ENCODE results near the gene PHLDB3. TPM values are rescaled to one million over a fixed set of nuclear protein-coding genes. Genes with fewer than 3 reads are reported as not detected.

The PHLDB3 gene
- total RNA-seq, 2 donors from 2014 or later = 7.7 to 13.5 TPM

DNA sequence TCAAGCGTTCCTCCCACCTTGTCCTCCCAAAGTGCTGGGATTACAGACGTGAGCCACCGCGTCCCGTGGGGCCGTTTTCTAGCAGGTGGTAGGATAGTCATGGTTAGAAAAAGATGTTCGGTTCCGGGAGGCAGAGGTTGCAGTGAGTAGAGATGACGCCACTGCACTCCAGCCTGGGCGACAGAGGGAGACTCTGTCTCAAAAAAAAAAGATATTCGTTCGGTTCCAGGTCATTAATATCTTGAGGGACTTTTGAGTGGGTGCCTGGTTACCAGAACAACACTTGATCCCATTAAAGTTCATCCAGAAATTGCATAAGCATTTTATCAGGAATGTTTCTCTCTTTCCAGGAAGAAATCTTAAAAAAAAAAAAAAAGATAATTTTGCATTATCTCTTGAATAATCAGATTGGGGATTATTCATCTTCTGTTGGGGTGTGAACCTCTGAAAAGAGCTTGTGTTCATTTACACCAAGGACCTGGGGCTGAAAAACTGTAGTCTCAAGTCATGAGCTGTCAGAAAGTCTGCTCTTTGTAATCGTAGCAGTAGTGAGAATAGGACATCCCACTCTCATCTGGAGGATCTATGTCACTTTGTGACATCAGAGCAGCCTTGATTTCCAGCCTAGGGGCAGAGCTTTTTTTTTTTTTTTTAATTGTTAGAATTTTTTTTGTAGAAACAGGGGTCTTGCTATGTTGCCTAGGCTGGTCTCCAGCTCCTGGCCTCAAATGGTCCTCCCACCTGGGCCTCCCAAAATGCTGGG is 23.5 kb upstream of the PHLDB3 start:
- 67 to 72% methylated on average over 13 of the region's 13 CpGs for WGBS, 2 experiments (ENCODE audit: insufficient coverage in 1 of 2, insufficient read length in 1 of 2)
- DNase-seq = no peak

DNA sequence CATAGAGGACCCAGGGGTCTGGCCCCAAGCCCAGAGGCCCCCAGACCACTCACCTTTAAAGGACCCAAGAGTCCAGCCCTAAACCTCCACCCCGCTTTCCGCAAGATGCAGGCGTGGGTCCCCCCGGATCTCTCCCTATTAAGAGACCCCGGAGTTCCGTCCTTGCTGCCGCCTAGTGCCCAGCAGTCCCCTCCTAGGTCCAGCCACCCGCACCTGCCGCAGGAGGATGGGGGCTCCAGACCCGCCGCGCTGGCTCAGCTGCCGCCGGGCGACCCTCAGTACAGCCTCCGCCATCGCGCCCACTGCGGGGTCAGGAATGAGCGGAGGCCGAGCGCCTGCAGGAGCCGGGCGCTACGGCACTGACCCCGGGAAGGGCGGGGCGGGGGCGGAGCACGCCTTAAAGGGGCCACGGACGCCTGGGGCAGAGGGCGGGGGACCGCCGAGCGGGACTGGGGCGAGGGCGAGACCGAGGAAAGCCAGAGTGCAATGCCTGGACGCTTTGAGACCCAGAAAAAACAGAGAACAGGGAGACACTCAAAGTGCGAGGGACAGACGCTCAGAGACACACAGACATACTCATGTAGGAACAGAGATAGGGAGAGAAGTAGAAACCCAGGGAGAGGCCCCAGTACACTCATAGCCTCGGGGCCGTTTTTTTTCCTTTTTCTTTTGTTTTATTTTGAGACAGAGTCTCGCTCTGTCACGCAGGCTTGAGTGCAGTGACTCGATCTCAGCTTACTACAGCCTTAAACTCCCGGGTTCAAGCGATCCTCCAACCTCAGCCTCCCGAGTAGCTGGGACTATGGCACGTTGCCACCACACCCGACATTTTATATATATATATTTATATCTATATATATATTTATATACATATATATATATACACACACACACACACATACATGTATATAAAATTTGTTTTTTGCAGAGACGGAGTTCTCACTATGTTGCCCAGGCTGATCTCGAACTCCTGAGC is 22.6 kb upstream of the PHLDB3 start, which contains the start of gene ETHE1:
TSS of gene ETHE1 (minus strand) at position 318 of the 976 bp plus-strand sequence. CDS start at position 294, 24 bp downstream.
- Mint-ChIP-seq H3K4me3 (peak within 1 kb of the TSS; percentile 79), H3K4me1 (peaks cover 13% of the 10 kb centered on the region), H3K36me3 (ENCODE audit: low read depth) (no peaks in the 10 kb centered on the region), H3K27ac (no peak within 1 kb of the TSS), H3K27me3 (ENCODE audit: insufficient read depth) (peaks cover 38% of the 10 kb centered on the region), H3K9me3 (no peaks in the 10 kb centered on the region)
- Histone ChIP-seq H3K4me3 (ENCODE audit: low read length) (peak within 1 kb of the TSS; percentile 91), H3K27ac (ENCODE audit: low read depth, low read length) (no peak within 1 kb of the TSS), H3K4me1 (ENCODE audit: control insufficient read depth, insufficient read depth, low read length) (no peaks in the 10 kb centered on the region), H3K27me3 (ENCODE audit: control insufficient read depth, insufficient read depth, low read length, poor library complexity, severe bottlenecking) (no peaks in the 10 kb centered on the region), H3K9me3 (ENCODE audit: control insufficient read depth, low read length) (no peaks in the 10 kb centered on the region), H3K36me3 (ENCODE audit: control insufficient read depth, insufficient read depth, low read length) (no peaks in the 10 kb centered on the region), H3K9ac (ENCODE audit: extremely low read depth, low read length, poor library complexity, severe bottlenecking) (peak within 1 kb of the TSS; percentile 51)
- DNase-seq = peak; percentile 93
- WGBS, 2 experiments (ENCODE audit: insufficient coverage in 1 of 2, insufficient read length in 1 of 2) = 6 to 8% methylated on average over 28 to 52 of the region's 54 CpGs
- TF ChIP-seq, protein P1, sequence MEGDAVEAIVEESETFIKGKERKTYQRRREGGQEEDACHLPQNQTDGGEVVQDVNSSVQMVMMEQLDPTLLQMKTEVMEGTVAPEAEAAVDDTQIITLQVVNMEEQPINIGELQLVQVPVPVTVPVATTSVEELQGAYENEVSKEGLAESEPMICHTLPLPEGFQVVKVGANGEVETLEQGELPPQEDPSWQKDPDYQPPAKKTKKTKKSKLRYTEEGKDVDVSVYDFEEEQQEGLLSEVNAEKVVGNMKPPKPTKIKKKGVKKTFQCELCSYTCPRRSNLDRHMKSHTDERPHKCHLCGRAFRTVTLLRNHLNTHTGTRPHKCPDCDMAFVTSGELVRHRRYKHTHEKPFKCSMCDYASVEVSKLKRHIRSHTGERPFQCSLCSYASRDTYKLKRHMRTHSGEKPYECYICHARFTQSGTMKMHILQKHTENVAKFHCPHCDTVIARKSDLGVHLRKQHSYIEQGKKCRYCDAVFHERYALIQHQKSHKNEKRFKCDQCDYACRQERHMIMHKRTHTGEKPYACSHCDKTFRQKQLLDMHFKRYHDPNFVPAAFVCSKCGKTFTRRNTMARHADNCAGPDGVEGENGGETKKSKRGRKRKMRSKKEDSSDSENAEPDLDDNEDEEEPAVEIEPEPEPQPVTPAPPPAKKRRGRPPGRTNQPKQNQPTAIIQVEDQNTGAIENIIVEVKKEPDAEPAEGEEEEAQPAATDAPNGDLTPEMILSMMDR (conservative IDR thresholded peaks at IDR 0.05) = peak; percentile 29

More for the DNA sequence above, 23.5 kb upstream of the PHLDB3 start:
- no peak overlapping the region for H3K9ac ChIP-seq (ENCODE audit: extremely low read depth, low read length, poor library complexity, severe bottlenecking)
- H3K27me3 ChIP-seq (ENCODE audit: control insufficient read depth, insufficient read depth, low read length, poor library complexity, severe bottlenecking) = no peaks in the 10 kb centered on the region
- Mint-ChIP-seq H3K4me3 (no peak overlapping the region), H3K4me1 (peaks cover 16% of the 10 kb centered on the region), H3K9me3 (no peaks in the 10 kb centered on the region), H3K27me3 (ENCODE audit: insufficient read depth) (peaks cover 38% of the 10 kb centered on the region), H3K36me3 (ENCODE audit: low read depth) (no peaks in the 10 kb centered on the region), H3K27ac (no peak overlapping the region)
- no peaks in the 10 kb centered on the region for H3K9me3 ChIP-seq (ENCODE audit: control insufficient read depth, low read length)
- H3K4me3 ChIP-seq (ENCODE audit: low read length) = no peak overlapping the region
- no peak overlapping the region for H3K27ac ChIP-seq (ENCODE audit: low read depth, low read length)
- TF ChIP-seq, protein P1 (conservative IDR thresholded peaks at IDR 0.05) = no peak
- H3K4me1 ChIP-seq (ENCODE audit: control insufficient read depth, insufficient read depth, low read length) = no peaks in the 10 kb centered on the region
- H3K36me3 ChIP-seq (ENCODE audit: control insufficient read depth, insufficient read depth, low read length) = no peaks in the 10 kb centered on the region

Data from endodermal cell (in vitro differentiated cells).